NB4 (cell line): ENCODE data around the gene STYK1.

ENCODE experiments used
- DNase-seq: peaks from one replicate; pipeline ENCODE4 v3.0.0; 2010; ENCODE audit warnings: low read depth
- H3K4me3 ChIP-seq: one replicate; pipeline ENCODE4 v1.5.1; 2011; ENCODE audit warnings: mild to moderate bottlenecking, low read depth, low read length, moderate library complexity
- CTCF ChIP-seq: IDR thresholded peaks from one replicate; pipeline ENCODE4 v1.5.1; 2012; ENCODE audit warnings: low read depth, low read length
- MAX ChIP-seq: IDR thresholded peaks from 2 replicates; pipeline ENCODE4 v1.6.1; 2011; ENCODE audit warnings: low read depth, low read length
- MYC ChIP-seq: IDR thresholded peaks from 2 replicates; pipeline ENCODE4 v1.6.1; 2011; ENCODE audit warnings: low read depth, low read length
- POLR2A ChIP-seq: IDR thresholded peaks from 2 replicates; pipeline ENCODE4 v1.6.1; 2011; ENCODE audit warnings: mild to moderate bottlenecking; ENCODE audit not compliant: insufficient read length; ENCODE audit errors: extremely low read depth

STYK1 gene

GRCh38 chr12:10623131-10623530 lies 50.7 kb downstream of the STYK1 start:
- H3K4me3 ChIP-seq, result no peak overlapping the region
- TF ChIP-seq POLR2A (no peak), MYC (no peak), MAX (no peak), CTCF (no peak)
- DNase-seq, result no peak

- H3K4me3 ChIP-seq, result no peak overlapping the region
- TF ChIP-seq POLR2A, result no peak
- TF ChIP-seq MAX, result no peak
- no peak for TF ChIP-seq CTCF
- TF ChIP-seq MYC, result no peak
Measured at GRCh38 chr12:10621278-10621677, 52.6 kb downstream of the STYK1 start.

GRCh38 chr12:10620078-10620779 lies 53.6 kb downstream of the STYK1 start:
- H3K4me3 ChIP-seq, result no peak overlapping the region
- TF ChIP-seq POLR2A (no peak), CTCF (no peak), MAX (no peak)
- no peak for DNase-seq

More at GRCh38 chr12:10621278-10621677, 52.6 kb downstream of the STYK1 start:
- no peak for DNase-seq

- H3K4me3 ChIP-seq, result no peak overlapping the region
- DNase-seq, result no peak
- no peak for TF ChIP-seq POLR2A
- TF ChIP-seq CTCF, result no peak
- no peak for TF ChIP-seq MAX
- no peak for TF ChIP-seq MYC
Measured at GRCh38 chr12:10618338-10618987, 55.4 kb downstream of the STYK1 start.

- no peak for DNase-seq
- no peak overlapping the region for H3K4me3 ChIP-seq
- TF ChIP-seq MAX, result no peak
- TF ChIP-seq POLR2A, result no peak
- TF ChIP-seq CTCF, result no peak
- no peak for TF ChIP-seq MYC
Measured at GRCh38 chr12:10617863-10618262, 56.0 kb downstream of the STYK1 start.
